GM12865 (cell line): ENCODE results near the gene HEPACAM.

Experiments used
- DNase-seq: peaks from one replicate; pipeline ENCODE4 v3.0.0; 2010; ENCODE audit warnings: low read depth
- H3K4me3 ChIP-seq: 2 replicates; pipeline ENCODE4 v1.5.1; 2011; ENCODE audit warnings: mild to moderate bottlenecking, low read depth, low read length, control low read depth
- TF ChIP-seq, protein P1 (sequence below): IDR thresholded peaks from 2 replicates; pipeline ENCODE4 v1.5.1; 2011; ENCODE audit warnings: low read length, control low read depth, low read depth, inconsistent platforms; ENCODE audit not compliant: insufficient read depth; ENCODE audit errors: missing control alignments

Gene HEPACAM

DNA sequence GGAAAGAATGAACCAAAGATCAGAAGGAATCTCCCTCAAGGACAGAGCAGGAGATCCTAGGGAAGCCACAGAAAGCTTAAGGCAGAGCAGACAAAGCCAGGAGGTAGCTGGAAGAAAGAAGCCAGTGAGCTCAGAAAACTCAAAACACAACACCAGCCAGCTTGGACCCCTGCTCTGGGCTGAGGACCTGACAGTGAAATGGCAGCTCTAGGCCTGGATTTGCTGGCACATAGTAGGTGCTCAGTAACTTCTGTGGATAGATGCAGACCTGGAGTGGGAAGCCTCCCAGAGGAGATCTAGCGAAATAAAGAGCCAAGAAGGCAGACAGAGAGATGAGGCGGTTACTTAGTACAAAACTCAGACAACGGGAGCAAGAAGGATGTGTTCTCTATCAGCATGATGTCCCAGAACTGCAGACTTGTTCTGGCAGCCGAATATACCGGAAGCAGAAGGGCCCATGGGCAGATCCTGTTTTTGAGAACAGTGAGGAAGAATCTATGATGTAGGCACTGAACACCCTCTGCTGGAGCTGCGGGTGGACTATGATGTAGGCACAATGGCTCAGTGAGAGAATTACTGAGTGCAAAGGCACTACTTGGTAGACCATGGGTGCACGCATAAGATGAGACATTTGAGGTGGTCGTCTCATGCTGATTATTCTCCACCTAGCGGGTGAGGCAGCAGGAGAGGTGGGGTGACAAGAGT, 42.9 kb downstream of the HEPACAM start:
- TF ChIP-seq, protein P1, sequence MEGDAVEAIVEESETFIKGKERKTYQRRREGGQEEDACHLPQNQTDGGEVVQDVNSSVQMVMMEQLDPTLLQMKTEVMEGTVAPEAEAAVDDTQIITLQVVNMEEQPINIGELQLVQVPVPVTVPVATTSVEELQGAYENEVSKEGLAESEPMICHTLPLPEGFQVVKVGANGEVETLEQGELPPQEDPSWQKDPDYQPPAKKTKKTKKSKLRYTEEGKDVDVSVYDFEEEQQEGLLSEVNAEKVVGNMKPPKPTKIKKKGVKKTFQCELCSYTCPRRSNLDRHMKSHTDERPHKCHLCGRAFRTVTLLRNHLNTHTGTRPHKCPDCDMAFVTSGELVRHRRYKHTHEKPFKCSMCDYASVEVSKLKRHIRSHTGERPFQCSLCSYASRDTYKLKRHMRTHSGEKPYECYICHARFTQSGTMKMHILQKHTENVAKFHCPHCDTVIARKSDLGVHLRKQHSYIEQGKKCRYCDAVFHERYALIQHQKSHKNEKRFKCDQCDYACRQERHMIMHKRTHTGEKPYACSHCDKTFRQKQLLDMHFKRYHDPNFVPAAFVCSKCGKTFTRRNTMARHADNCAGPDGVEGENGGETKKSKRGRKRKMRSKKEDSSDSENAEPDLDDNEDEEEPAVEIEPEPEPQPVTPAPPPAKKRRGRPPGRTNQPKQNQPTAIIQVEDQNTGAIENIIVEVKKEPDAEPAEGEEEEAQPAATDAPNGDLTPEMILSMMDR, result no peak
- DNase-seq, result no peak
- no peak overlapping the region for H3K4me3 ChIP-seq

DNA sequence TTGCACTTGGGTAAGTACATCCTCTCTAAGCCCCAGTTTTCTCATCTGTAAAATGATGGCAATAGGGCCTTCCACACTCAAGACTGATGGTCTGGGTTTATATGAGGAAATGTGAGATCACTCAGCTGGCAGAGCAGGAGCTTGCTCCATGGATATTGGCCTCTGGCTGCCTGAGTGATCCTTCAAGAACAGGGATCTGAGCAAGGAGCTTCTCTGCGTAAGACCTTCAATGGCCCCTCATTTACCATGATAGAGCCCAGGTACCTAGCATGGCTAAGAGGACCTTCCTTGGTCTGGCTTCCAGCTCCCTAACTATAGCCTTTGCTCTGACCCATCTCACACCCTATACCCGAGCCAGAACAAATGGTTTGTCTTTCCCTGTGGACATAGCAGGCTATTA, 43.7 kb downstream of the HEPACAM start:
- TF ChIP-seq, protein P1, result no peak
- DNase-seq, result no peak
- H3K4me3 ChIP-seq, result no peak overlapping the region

DNA sequence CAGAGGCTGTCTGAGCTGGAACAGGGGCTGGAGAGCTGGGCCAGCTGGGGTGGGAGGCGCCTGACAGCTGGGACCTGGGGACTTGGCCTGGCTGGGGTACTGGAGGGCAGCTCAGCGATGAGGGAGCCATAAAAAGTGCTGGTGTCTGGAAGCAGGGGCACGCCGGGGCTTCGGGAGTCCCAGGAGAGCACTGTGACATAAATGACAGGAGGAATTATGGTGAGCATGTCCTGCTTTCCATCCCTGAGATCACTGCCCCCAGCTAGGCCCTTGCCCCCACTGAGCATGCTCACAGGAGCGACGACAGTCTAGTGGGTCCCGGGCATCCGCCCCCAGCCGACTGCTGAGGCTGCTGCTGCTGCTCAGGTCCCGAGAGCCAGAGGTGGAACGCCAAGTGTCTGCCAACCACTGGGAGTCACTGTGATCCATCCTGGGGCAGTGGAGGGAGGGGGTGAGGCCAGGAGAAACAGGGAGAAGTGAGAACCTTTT, 44.4 kb downstream of the HEPACAM start:
- H3K4me3 ChIP-seq, result no peak overlapping the region
- TF ChIP-seq, protein P1, result no peak
- no peak for DNase-seq

DNA sequence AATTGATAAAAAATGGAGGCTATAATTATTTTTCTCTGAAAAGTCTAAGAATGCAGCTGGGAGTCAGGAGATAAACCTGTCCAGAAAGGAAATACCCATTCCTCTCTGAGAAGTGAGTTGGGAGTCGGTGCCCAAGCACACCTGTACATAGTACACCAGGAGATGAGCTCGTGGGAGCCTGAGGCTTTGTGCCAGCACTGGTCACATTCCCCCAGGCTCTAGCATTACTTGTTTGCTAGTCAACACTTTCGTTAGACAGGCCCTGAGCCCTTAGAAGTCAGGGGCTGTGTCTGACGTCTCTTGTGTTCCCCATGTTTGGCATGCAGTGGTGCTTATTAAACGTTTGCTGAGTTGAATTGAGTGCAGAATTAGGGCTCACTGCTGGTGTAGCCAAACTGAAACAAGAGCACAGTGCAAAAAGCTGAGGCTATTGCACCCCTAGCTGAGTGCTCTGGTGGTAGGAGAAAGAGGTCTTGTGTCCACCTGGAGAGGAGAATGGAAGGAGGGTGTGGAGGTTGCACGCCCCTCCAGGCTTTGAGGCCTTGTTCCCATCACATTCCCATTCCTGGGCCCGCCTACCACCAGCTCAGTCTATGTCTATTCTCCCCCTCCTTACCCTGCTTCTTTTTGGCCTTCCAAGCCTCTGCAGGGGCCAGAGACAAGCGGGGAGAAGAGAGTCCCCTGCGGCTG, 45.0 kb downstream of the HEPACAM start:
- TF ChIP-seq, protein P1, result no peak
- H3K4me3 ChIP-seq, result no peak overlapping the region
- no peak for DNase-seq

DNA sequence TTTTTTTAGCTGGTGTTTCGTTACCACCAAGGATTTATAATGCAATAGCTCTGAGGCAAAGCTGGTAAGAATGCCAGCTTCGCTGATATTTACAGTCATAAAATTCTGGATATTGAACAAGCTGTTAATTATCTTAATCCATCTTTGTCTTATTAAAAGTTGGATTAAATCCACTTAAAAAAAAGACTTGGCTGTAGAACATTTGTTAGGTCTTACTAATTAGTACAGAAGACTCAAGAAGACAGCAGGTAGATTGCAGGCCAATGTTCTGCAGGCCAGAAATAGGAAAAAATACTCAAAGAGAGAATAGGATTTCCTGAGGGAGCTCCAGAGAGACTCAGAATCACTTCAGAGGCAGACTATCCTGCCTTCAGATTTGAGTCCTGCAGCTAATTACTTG, 45.7 kb downstream of the HEPACAM start:
- no peak for DNase-seq
- H3K4me3 ChIP-seq, result no peak overlapping the region
- TF ChIP-seq, protein P1, result no peak

DNA sequence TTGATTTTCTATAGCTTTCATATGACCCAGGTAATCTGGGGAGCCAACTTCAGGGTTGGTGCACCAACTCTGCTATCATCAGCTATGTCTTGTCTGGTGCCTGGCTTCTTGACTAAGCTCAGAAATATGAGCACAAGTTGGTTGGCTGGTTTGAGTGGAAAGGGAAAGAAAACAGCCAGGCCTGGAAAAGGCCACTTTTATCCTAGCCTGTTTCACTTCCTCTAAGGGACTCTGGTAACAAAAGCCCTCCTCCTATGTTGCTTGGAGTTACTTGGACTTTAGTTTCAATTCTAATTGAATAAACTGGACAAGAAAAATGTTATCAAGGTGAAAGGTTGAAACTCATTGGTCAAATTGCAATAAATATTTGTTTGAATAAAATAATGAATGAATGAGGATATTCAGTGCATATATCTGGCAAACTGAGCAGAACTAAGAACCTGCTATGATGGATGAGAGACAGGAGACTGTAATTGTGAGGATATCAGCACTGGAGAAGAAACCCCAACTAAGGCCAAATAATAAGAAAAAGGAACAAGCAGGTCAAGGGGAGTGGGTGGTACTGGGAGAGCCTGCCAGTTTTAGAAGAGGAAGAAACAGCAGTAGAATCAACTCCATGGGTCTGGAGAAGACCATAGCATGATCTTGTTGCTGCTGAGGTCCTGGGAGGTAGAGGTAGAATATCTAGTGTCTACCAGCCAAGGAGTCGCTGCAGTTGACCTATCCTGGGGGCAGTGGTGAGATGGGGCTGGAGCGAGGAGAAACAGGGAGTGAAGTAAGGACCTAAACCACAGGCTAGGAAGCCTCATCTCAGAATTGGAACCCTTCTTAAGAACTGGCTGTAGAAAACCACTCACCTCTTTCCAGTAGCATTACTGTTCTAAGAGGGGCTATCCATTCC, 46.4 kb downstream of the HEPACAM start:
- TF ChIP-seq, protein P1, result no peak
- no peak for DNase-seq
- no peak overlapping the region for H3K4me3 ChIP-seq
